GM12891 (cell line): ENCODE data around the gene CBLN3.
A peak's percentile ranks its signal among the peaks of the same experiment; 100 is the strongest.

Source experiments
- PAX5 ChIP-seq: IDR thresholded peaks from 2 replicates; pipeline ENCODE4 v1.6.1; 2011; ENCODE audit warnings: low read length, moderate library complexity, mild to moderate bottlenecking; ENCODE audit not compliant: insufficient read depth, severe bottlenecking
- POLR2A ChIP-seq: IDR thresholded peaks from 2 replicates; pipeline ENCODE4 v1.6.1; 2011; ENCODE audit warnings: low read depth, low read length, control low read depth
- POLR2AphosphoS5 ChIP-seq: IDR thresholded peaks from 2 replicates; pipeline ENCODE4 v1.6.1; 2011; ENCODE audit warnings: low read depth, low read length, control low read depth
- POU2F2 ChIP-seq: IDR thresholded peaks from 2 replicates; pipeline ENCODE4 v1.6.1; 2011; ENCODE audit warnings: low read depth, mild to moderate bottlenecking, control low read depth, low read length, moderate library complexity
- SPI1 ChIP-seq: IDR thresholded peaks from 2 replicates; pipeline ENCODE4 v1.6.1; 2011; ENCODE audit warnings: low read depth, low read length, control low read depth
- TAF1 ChIP-seq: IDR thresholded peaks from 2 replicates; pipeline ENCODE4 v1.6.1; 2011; ENCODE audit warnings: low read depth, low read length, control low read depth

- TF ChIP-seq POLR2AphosphoS5, result no peak; the same call in 1 of the 2 replicates
- peak; percentile 83 for TF ChIP-seq POLR2A
- TF ChIP-seq POU2F2, result no peak
- peak; percentile 55 for TF ChIP-seq SPI1
- TF ChIP-seq PAX5, result no peak
- peak; percentile 79; the same call in 1 of the 2 replicates for TF ChIP-seq TAF1
Observed at GRCh38 chr14:24429395-24430142, at the start of gene CBLN3, which contains the start of gene KHNYN.
